Colonic mucosa (tissue), 4 donors: ENCODE measurements around the gene ZNF160. TPM values are rescaled to one million over a fixed set of nuclear protein-coding genes. Genes with fewer than 3 reads are reported as not detected.
A peak's percentile ranks its signal among the peaks of the same experiment; 100 is the strongest.
"Not testable (repeated sequence)": the region's sequence is repeated elsewhere in the genome, so short reads cannot be mapped to it uniquely, and the experiment has no call there.

Experiments
- DNase-seq: peaks from one replicate; pipeline ENCODE4 v3.0.0-alpha.2; 2020
- H3K27ac ChIP-seq: fragments of 200-600 bp; one replicate; pipeline ENCODE4 v1.8.0; 2021
- H3K27me3 ChIP-seq: fragments of 200-600 bp; one replicate; pipeline ENCODE4 v1.8.0; 2021
- H3K36me3 ChIP-seq: fragments of 200-600 bp; one replicate; pipeline ENCODE4 v1.8.0; 2021
- H3K4me1 ChIP-seq: fragments of 200-600 bp; one replicate; pipeline ENCODE4 v1.8.0; 2021; ENCODE audit warnings: mild to moderate bottlenecking
- H3K4me3 ChIP-seq: fragments of 200-600 bp; one replicate; pipeline ENCODE4 v1.8.0; 2021
- H3K9ac ChIP-seq, 2 donors: one replicate each; pipeline ENCODE4 v1.7.0; 2013; ENCODE audit warnings: control low read depth in 2 of 2, low read depth in 2 of 2, low read length in 2 of 2
- H3K9me3 ChIP-seq: fragments of 200-600 bp; one replicate; pipeline ENCODE4 v1.8.0; 2021
- CTCF ChIP-seq: fragments of 200-600 bp; IDR thresholded peaks from one replicate; pipeline ENCODE4 v1.8.0; 2022; ENCODE audit warnings: antibody characterized with exemption, mild to moderate bottlenecking
- intact Hi-C: fragments of 100-400 bp; cut with DNase I; formaldehyde crosslinking; loops from one replicate; pipeline ENCODE4 v1.14.1; 2022
- total RNA-seq, 2 donors: library from RNA; stranded (reverse); fragmentation: NEBNext Ultra II Directional in 1 of 2; extraction: Animal tissue kit (Norgen Biotek cat#: 25700) in 1 of 2; gene quantifications; one replicate each; pipeline ENCODE4 v1.2.1, GENCODE V29; 2021
- donor health status: healthy.
- donor health status: DM: no; HTN: no; CAD: no.
- donor health status: DM: no; HTN: no; CAD: no.

The ZNF160 gene
- total RNA-seq, 2 donors from 2014 or later = 15.5 to 20.9 TPM

DNA sequence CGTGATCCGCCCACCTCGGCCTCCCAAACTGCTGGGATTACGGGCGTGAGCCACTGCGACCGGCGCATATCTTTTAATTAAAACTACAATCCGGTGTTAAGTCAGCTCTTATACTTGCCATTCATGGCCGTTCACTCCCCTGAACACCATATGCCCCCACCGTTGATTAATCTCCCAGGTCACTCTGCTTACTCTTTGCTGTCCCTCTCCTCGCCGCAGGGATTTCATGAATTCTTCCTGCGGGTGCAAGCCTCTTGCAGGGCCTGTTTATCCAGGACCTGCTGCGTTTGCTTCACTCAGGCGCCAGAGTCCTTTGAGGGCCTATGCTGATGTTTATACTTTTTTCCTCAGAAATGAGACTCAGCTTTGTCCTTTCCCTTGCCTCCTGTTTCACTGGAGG lies 57.7 kb downstream of the ZNF160 start:
- intact Hi-C loops = no loop called here
- Histone ChIP-seq H3K9me3 (peaks cover 6% of the 10 kb centered on the region), H3K4me1 (no peaks in the 10 kb centered on the region), H3K36me3 (no peaks in the 10 kb centered on the region), H3K9ac (no peak overlapping the region), H3K27me3 (no peaks in the 10 kb centered on the region), H3K4me3 (no peak overlapping the region), H3K27ac (no peak overlapping the region)
- no peak for TF ChIP-seq CTCF
- no peak for DNase-seq

- no peak for TF ChIP-seq CTCF
- Histone ChIP-seq H3K4me3 (no peak overlapping the region), H3K27me3 (no peaks in the 10 kb centered on the region), H3K9ac (no peak overlapping the region), H3K4me1 (no peaks in the 10 kb centered on the region), H3K36me3 (no peaks in the 10 kb centered on the region), H3K9me3 (no peaks in the 10 kb centered on the region), H3K27ac (no peak overlapping the region)
- intact Hi-C loops = no loop called here
- no peak for DNase-seq
Measured at GRCh38 chr19:53041366-53041765, 61.9 kb downstream of the ZNF160 start.

- Histone ChIP-seq H3K27me3 (no peaks in the 10 kb centered on the region), H3K4me3 (no peak overlapping the region), H3K36me3 (no peaks in the 10 kb centered on the region), H3K4me1 (no peaks in the 10 kb centered on the region), H3K27ac (no peak overlapping the region), H3K9ac (no peak overlapping the region), H3K9me3 (no peaks in the 10 kb centered on the region)
- DNase-seq = peak; percentile 19
- no peak for TF ChIP-seq CTCF
- intact Hi-C loops = no loop called here
Measured at GRCh38 chr19:53037101-53038097, 65.8 kb downstream of the ZNF160 start.

- TF ChIP-seq CTCF = no peak
- no peaks in the 10 kb centered on the region for H3K27me3 ChIP-seq
- no peaks in the 10 kb centered on the region for H3K4me1 ChIP-seq
- H3K9ac ChIP-seq = no peak overlapping the region
- DNase-seq = no peak
- no peak overlapping the region for H3K4me3 ChIP-seq
- H3K9me3 ChIP-seq = no peaks in the 10 kb centered on the region
- intact Hi-C loops = no loop called here
- H3K36me3 ChIP-seq = no peaks in the 10 kb centered on the region
- no peak overlapping the region for H3K27ac ChIP-seq
Measured at GRCh38 chr19:53034948-53035675, 68.1 kb downstream of the ZNF160 start.

GRCh38 chr19:53034054-53034453 lies 69.2 kb downstream of the ZNF160 start:
- no peaks in the 10 kb centered on the region for H3K4me1 ChIP-seq
- no peak overlapping the region for H3K9ac ChIP-seq
- H3K9me3 ChIP-seq = no peaks in the 10 kb centered on the region
- H3K4me3 ChIP-seq = no peak overlapping the region
- no peak for DNase-seq
- H3K27ac ChIP-seq = no peak overlapping the region
- no peak for TF ChIP-seq CTCF
- H3K27me3 ChIP-seq = no peaks in the 10 kb centered on the region
- intact Hi-C loops = no loop called here
- H3K36me3 ChIP-seq = no peaks in the 10 kb centered on the region

DNA sequence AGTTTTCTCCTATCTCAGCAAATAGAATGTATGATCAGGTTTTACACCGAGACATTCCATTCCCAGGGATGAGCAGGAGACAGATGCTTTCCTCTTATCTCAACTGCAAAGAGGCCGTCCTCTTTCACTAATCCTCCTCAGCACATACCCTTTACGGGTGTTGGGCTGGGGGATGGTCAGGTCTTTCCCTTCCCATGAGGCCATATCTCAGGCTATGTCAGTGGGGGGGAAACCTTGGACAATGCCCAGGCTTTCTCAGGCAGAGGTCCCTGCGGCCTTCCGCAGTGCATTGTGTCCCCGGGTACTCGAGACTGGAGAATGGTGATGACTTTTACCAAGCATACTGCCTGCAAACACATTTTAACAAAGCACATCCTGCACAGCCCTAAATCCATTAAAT lies 74.9 kb downstream of the ZNF160 start:
- H3K27me3 ChIP-seq, H3K9ac ChIP-seq, DNase-seq, H3K4me3 ChIP-seq, H3K9me3 ChIP-seq, H3K36me3 ChIP-seq, H3K27ac ChIP-seq, H3K4me1 ChIP-seq, intact Hi-C loops: not testable (repeated sequence)
